Left lobe of liver (tissue), 2 donors: ENCODE data around the gene TDRD12. TPM values are rescaled to one million over a fixed set of nuclear protein-coding genes. Genes with fewer than 3 reads are reported as not detected.
A peak's percentile ranks its signal among the peaks of the same experiment; 100 is the strongest.
"Not testable (repeated sequence)": the region's sequence is repeated elsewhere in the genome, so short reads cannot be mapped to it uniquely, and the experiment has no call there.

Experiments used
- ATAC-seq: fragments of 200-7000 bp; cut with Tn5 transposase; one replicate; pipeline ENCODE4 v1.9.1; 2020; ENCODE audit warnings: mild to moderate bottlenecking, moderate library complexity
- DNase-seq: peaks from one replicate; pipeline ENCODE4 v3.0.0-alpha.2; 2020; ENCODE audit warnings: low spot score
- total RNA-seq: library from RNA; stranded (reverse); gene quantifications from one replicate; pipeline ENCODE4 v1.2.1, GENCODE V29; 2021
- donor health status: DM: no; HTN: no; CAD: no; lungs with moderate emphysema.
- donor health status: DM: no; HTN: yes; CAD: no.

TDRD12 gene
- total RNA-seq, 1 donor from 2014 or later, result not detected

GRCh38 chr19:32691952-32692726 lies 27.4 kb upstream of the TDRD12 start:
- ATAC-seq, result peak; percentile 69
- DNase-seq, result peak; percentile 70

GRCh38 chr19:32692727-32693061 lies 26.9 kb upstream of the TDRD12 start:
- DNase-seq (no peak), ATAC-seq (no peak)

GRCh38 chr19:32693151-32694108 lies 26.1 kb upstream of the TDRD12 start:
- not testable (repeated sequence) for DNase-seq, ATAC-seq

- not testable (repeated sequence) for DNase-seq, ATAC-seq
These were observed 25.3 kb upstream of the TDRD12 start for GRCh38 chr19:32694316-32694715.

- ATAC-seq, DNase-seq: not testable (repeated sequence)
These were observed 24.7 kb upstream of the TDRD12 start for GRCh38 chr19:32694851-32695250.

GRCh38 chr19:32695506-32695905 lies 24.1 kb upstream of the TDRD12 start:
- not testable (repeated sequence) for ATAC-seq, DNase-seq

GRCh38 chr19:32696771-32697170 lies 22.8 kb upstream of the TDRD12 start:
- ATAC-seq, result peak; percentile 57
- DNase-seq, result peak; percentile 91

GRCh38 chr19:32700129-32700528 lies 19.4 kb upstream of the TDRD12 start:
- not testable (repeated sequence) for DNase-seq, ATAC-seq

GRCh38 chr19:32702010-32702409 lies 17.6 kb upstream of the TDRD12 start:
- DNase-seq (no peak), ATAC-seq (peak; percentile 89)

GRCh38 chr19:32704006-32704405 lies 15.6 kb upstream of the TDRD12 start:
- ATAC-seq, DNase-seq: not testable (repeated sequence)

- ATAC-seq, result no peak
- DNase-seq, result no peak
These were observed 11.1 kb upstream of the TDRD12 start for GRCh38 chr19:32708457-32708856.

- DNase-seq, result no peak
- ATAC-seq, result no peak
These were observed 10.5 kb upstream of the TDRD12 start for GRCh38 chr19:32709032-32709431.

GRCh38 chr19:32711747-32712146 lies 7.8 kb upstream of the TDRD12 start:
- DNase-seq (no peak), ATAC-seq (no peak)

GRCh38 chr19:32716203-32716602 lies 3.4 kb upstream of the TDRD12 start:
- not testable (repeated sequence) for DNase-seq, ATAC-seq

- peak; percentile 69 for ATAC-seq
- DNase-seq, result no peak
These were observed 2.1 kb upstream of the TDRD12 start for GRCh38 chr19:32717496-32717895.

- ATAC-seq, result no peak
- no peak for DNase-seq
These were observed 1.3 kb upstream of the TDRD12 start for GRCh38 chr19:32718286-32718685.

GRCh38 chr19:32720216-32720935 lies 809 bp downstream of the TDRD12 start:
- ATAC-seq (no peak), DNase-seq (no peak)

- DNase-seq (no peak), ATAC-seq (no peak)
These were observed 1.3 kb downstream of the TDRD12 start for GRCh38 chr19:32720936-32721250.

GRCh38 chr19:32735936-32736335 lies 16.4 kb downstream of the TDRD12 start:
- ATAC-seq (no peak), DNase-seq (no peak)

GRCh38 chr19:32743021-32743420 lies 23.5 kb downstream of the TDRD12 start:
- DNase-seq (no peak), ATAC-seq (no peak)

GRCh38 chr19:32743447-32743846 lies 23.9 kb downstream of the TDRD12 start:
- DNase-seq, result no peak
- ATAC-seq, result no peak
